Subcutaneous abdominal adipose tissue (tissue), 5 donors: ENCODE data around the gene SLC36A1.
A peak's percentile ranks its signal among the peaks of the same experiment; 100 is the strongest.

Experiments
- H3K27ac ChIP-seq: one replicate; pipeline ENCODE4 v1.7.0; 2013; ENCODE audit warnings: low read depth, mild to moderate bottlenecking, inconsistent platforms, low read length, moderate library complexity
- H3K27me3 ChIP-seq, 5 donors: one replicate each; pipeline ENCODE4 v1.7.0; 2013; ENCODE audit warnings: low read length in 5 of 5, inconsistent platforms in 1 of 5; ENCODE audit not compliant: control insufficient read depth in 5 of 5, insufficient read depth in 4 of 5
- H3K36me3 ChIP-seq, 5 donors: one replicate each; pipeline ENCODE4 v1.7.0; 2013; ENCODE audit warnings: low read length in 5 of 5; ENCODE audit not compliant: control insufficient read depth in 5 of 5, insufficient read depth in 5 of 5
- H3K4me1 ChIP-seq, 5 donors: one replicate each; pipeline ENCODE4 v1.7.0; 2013; ENCODE audit warnings: low read length in 5 of 5, mild to moderate bottlenecking in 3 of 5, moderate library complexity in 1 of 5; ENCODE audit not compliant: control insufficient read depth in 5 of 5, insufficient read depth in 5 of 5
- H3K4me3 ChIP-seq, 5 donors: one replicate each; pipeline ENCODE4 v1.7.0; 2013; ENCODE audit warnings: low read length in 5 of 5, low read depth in 1 of 5
- H3K9ac ChIP-seq, 5 donors: one replicate each; pipeline ENCODE4 v1.7.0; 2013; ENCODE audit warnings: low read length in 5 of 5, mild to moderate bottlenecking in 4 of 5, moderate library complexity in 3 of 5
- H3K9me3 ChIP-seq, 5 donors: one replicate each; pipeline ENCODE4 v1.7.0; 2013; ENCODE audit warnings: low read length in 5 of 5; ENCODE audit not compliant: control insufficient read depth in 5 of 5
- donor health status: healthy.
- donor health status: healthy.
- donor health status: healthy.
- donor health status: healthy.
- donor health status: healthy.

The SLC36A1 gene

DNA sequence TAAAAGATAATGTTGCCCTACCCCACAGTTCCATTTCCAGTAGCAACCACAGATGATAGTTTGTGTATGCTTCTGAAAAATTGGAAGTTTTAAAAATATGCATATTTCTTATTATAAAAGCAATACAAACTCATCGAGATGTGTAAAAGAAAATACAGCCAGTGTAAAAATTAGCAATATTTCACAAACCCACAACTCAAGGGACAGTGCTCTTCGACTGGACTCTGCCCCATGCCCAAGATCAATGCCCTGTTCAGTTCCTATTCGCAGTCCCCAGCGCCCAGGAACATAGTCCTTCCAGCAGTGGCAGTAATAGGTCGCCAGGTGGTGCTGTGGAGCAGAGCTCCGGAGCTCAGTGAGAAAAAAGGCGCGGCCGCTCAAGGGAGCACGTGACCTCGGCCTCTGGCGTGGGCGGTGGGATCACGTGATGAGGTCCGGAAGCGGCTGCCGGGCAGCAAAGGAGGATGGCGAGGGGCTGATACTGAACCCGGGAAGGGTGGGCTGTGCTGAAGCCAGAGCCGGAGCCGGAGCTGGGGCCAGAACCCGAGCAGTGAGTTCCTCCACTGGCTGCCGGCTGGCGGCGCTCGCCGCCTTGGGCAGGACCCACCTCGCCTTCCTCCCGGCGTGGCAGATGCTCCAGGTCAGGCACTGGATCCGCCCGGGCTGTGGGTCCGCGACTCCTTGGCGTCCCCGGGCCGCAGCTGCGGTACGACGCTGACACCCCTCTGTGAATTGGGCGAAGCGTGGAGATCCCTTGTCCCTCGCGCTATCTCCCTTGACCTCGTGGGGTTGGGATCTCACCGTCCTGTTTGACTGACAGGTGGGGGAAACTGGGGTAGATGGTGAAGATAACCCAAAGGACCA, at the start of gene SLC36A1:
TSS of gene SLC36A1 (plus strand) at position 430 of the 864 bp plus-strand sequence. CDS start 11,190 bp downstream, outside the sequence.
- Histone ChIP-seq H3K27me3 (no peaks in the 10 kb centered on the region), H3K36me3 (no peaks in the 10 kb centered on the region), H3K4me3 (peak within 1 kb of the TSS; percentile 69 to 97 (median 94)), H3K4me1 (peaks cover 4 to 26% (median 13%) of the 10 kb centered on the region in 5 donors), H3K27ac (peak within 1 kb of the TSS; percentile 67), H3K9ac (peak within 1 kb of the TSS; percentile 44 to 89 (median 66)), H3K9me3 (no peaks in the 10 kb centered on the region)

DNA sequence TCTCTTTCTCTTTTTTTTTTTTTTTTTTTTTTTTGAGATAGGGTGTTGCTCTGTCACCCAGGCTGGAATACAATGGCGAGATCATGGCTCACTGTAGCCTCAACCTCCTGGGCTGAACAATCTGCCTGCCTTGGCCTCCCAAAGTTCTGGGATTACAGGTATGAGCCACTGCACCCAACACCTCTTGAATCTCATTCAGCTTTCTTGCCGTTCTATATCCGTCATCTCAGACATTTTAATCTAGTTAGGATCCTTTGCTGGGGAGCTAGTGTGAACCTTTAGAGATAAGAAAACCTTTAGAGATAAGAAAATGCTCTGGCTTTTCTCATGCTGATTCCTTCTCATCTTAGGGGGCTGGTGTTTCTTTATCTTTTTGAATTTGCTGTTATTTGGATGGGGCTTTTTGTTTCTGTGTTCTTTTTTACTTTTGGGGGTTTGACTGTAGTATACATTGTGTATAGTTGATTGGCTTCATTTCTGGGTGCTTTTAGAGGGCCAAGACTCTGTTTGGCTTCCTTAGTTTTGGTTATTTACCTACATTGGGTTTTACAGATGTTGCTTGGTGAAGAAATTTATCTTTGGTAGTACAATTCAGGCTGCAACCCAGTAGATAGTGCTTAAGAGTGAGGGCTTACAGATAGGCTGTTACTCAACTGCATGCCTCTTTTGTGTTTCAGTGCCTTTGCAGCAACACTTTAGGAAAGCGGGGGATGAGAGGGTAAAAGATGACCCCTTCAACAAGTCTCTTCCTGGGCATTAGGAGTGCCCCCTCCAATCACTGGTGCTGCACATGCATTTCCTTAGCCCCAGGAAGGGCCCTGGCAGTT, 41.9 kb upstream of the SLC36A1 start:
- peaks cover 0 to 4% (median 0%) of the 10 kb centered on the region in 5 donors for H3K9me3 ChIP-seq
- no peaks in the 10 kb centered on the region for H3K36me3 ChIP-seq
- H3K4me3 ChIP-seq: no peak overlapping the region
- H3K4me1 ChIP-seq: peaks cover 0 to 5% (median 0%) of the 10 kb centered on the region in 5 donors
- no peaks in the 10 kb centered on the region for H3K27me3 ChIP-seq
- H3K9ac ChIP-seq: no peak overlapping the region
- no peak overlapping the region for H3K27ac ChIP-seq

DNA sequence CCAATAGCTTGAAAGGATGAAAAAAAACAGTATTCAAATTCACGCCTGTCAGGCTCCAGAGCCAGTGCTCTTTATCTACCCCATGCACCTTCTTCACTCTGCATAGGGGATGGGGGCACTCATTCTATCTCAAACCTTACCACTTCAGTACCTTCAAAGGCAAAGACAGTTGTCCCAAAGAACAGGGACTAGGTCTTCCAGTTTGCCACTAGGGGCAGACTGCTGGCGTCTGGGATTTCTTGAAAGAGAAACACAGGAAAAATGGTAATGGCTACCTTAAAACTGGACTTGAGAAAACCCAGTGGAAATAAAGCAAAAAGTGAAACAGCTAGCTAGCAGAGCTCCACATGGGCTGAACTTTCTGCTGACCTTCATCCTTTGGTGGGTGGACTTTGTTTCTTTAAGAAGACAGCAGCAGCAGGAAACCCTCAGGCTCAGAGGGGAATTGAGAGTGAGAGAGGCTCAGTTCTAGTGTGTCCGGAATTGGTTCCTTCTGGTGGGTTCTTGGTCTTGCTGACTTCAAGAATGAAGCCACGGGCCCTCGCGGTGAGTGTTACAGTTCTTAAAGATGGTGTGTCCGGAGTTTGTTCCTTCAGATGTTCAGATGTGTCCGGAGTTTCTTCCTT, 41.0 kb upstream of the SLC36A1 start:
- Histone ChIP-seq H3K36me3 (no peaks in the 10 kb centered on the region), H3K4me3 (peak overlapping the region in 2 of 5 donors; percentile 15 to 25), H3K9ac (no peak overlapping the region), H3K9me3 (peaks cover 0 to under 1% (median 0%) of the 10 kb centered on the region in 5 donors), H3K4me1 (peaks cover 0 to 5% (median 0%) of the 10 kb centered on the region in 5 donors), H3K27me3 (peaks cover 0 to under 1% (median 0%) of the 10 kb centered on the region in 5 donors), H3K27ac (no peak overlapping the region)

DNA sequence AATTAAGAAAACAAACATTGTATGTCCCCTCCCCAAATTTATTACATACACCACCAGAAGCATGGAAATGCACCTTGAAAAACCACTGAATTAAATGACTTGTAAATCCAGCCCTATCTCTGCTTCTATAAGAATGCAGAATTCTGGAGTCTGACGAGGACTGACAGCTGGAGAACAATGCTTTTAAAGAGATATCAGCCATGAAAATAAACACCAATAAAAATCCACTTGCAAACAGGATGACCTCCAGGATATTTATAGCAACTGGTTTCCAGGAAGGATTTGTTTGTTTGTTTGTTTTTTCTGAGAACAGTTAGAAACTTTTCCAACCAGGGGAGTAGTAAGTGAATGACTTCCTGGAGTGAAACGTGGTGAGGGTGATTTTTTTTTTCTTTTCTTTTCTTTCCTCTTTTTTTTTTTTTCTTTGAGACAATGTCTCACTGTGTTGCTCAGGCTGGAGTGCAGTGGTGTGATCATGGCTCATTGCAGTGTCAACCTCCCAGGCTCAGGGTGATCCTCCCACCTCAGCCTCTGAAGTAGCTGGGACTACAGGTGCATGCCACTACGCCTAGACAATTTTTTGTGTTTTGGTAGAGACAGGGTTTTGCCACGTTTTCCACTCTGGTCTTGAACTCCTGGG, 38.7 kb upstream of the SLC36A1 start:
- Histone ChIP-seq H3K4me1 (peaks cover 0 to 5% (median 4%) of the 10 kb centered on the region in 5 donors), H3K4me3 (no peak overlapping the region), H3K9ac (no peak overlapping the region), H3K36me3 (no peaks in the 10 kb centered on the region), H3K9me3 (no peaks in the 10 kb centered on the region), H3K27ac (no peak overlapping the region), H3K27me3 (peaks cover 0 to 10% (median 5%) of the 10 kb centered on the region in 5 donors)

DNA sequence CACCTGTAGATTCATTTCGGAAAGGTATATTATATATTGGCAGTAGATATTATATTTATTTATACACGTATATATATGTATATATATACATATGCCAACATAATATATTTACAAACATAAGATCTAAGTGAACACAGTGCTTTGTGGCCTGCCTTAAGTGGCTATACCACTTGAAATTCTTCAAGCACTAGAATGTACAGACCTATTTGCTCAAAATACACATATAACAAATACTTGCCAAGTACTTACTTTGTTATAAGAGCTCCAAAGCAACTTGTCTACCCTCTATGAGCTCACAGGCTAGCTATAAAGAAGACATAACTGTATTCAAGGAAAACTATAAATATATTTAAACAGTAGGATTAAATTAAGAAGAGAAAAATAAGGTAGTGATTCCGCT, 33.6 kb upstream of the SLC36A1 start:
- no peaks in the 10 kb centered on the region for H3K36me3 ChIP-seq
- peaks cover 0 to 10% (median 8%) of the 10 kb centered on the region in 5 donors for H3K9me3 ChIP-seq
- no peak overlapping the region for H3K27ac ChIP-seq
- H3K27me3 ChIP-seq: peaks cover 0 to 10% (median 5%) of the 10 kb centered on the region in 5 donors
- peaks cover 0 to 5% (median 4%) of the 10 kb centered on the region in 5 donors for H3K4me1 ChIP-seq
- H3K9ac ChIP-seq: no peak overlapping the region
- no peak overlapping the region for H3K4me3 ChIP-seq

DNA sequence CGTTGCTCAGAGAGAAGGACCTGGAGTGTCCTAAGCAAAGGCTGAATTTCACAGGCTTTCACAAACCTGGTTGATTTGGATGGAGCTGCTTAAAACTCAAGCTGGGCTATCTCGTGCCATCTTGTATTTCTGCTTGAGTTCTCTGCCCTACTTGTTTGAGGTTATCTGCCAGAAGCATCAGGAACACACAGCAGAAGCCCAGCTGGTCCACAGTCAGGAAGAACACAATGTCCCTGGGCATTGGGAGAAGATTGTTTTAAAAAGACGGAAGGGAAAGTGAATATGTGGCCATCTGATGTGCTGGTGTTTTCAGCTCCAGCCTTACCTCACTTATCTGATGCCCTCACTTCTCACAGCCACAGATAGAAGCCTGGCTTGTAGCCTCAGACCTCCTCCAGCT, 32.9 kb upstream of the SLC36A1 start:
- Histone ChIP-seq H3K27me3 (peaks cover 0 to 10% (median 5%) of the 10 kb centered on the region in 5 donors), H3K36me3 (no peaks in the 10 kb centered on the region), H3K9ac (no peak overlapping the region), H3K4me1 (peaks cover 0 to 4% (median 0%) of the 10 kb centered on the region in 5 donors), H3K4me3 (no peak overlapping the region), H3K27ac (no peak overlapping the region), H3K9me3 (peaks cover 0 to 10% (median 8%) of the 10 kb centered on the region in 5 donors)

DNA sequence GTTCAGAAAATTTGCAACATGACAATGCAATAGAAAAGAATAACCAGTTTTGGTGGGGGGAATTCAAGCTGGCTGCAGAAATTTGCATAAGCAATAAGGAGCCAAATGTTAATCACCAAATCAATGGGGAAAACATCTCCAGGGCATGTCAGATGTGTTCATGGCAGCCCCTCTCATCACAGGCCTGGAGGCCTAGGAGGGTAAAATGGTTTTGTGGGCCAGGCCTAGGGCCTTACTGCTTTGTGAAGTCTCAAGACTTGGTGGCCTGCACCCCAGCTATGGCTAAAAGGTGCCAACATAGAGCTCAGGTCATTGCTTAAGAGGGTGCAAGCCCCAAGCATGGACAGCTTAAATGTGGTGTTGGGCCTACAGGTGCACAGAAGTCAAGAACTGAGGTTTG, 29.7 kb upstream of the SLC36A1 start:
- H3K9ac ChIP-seq: peak overlapping the region in 1 of 5 donors; percentile 7
- peaks cover 0 to 3% (median under 1%) of the 10 kb centered on the region in 5 donors for H3K27me3 ChIP-seq
- no peaks in the 10 kb centered on the region for H3K36me3 ChIP-seq
- H3K4me3 ChIP-seq: no peak overlapping the region
- no peaks in the 10 kb centered on the region for H3K4me1 ChIP-seq
- H3K9me3 ChIP-seq: peaks cover 0 to 10% (median 8%) of the 10 kb centered on the region in 5 donors
- no peak overlapping the region for H3K27ac ChIP-seq

DNA sequence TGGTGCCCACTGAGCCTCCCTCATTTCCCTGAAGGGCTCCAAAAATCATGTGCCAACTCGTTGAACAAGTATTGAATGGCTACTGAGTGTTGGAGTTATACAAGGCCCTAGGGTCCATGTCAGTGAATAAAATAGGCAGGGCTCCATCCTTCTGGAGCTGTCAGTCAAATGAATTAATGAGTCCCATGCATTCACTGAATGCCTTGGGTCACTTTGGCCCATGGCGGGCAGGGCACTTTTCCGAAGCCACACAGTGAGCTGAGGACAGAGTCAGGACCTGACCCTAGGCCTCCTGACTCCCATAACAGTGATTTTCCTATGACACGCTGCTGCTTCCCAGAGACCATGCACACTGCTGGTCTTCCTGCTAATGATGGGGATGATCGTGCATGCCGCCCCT, 27.3 kb upstream of the SLC36A1 start:
- Histone ChIP-seq H3K27me3 (peaks cover 0 to 2% (median 0%) of the 10 kb centered on the region in 5 donors), H3K4me3 (no peak overlapping the region), H3K9me3 (peaks cover 0 to 10% (median 8%) of the 10 kb centered on the region in 5 donors), H3K27ac (no peak overlapping the region), H3K9ac (no peak overlapping the region), H3K4me1 (no peaks in the 10 kb centered on the region), H3K36me3 (no peaks in the 10 kb centered on the region)

DNA sequence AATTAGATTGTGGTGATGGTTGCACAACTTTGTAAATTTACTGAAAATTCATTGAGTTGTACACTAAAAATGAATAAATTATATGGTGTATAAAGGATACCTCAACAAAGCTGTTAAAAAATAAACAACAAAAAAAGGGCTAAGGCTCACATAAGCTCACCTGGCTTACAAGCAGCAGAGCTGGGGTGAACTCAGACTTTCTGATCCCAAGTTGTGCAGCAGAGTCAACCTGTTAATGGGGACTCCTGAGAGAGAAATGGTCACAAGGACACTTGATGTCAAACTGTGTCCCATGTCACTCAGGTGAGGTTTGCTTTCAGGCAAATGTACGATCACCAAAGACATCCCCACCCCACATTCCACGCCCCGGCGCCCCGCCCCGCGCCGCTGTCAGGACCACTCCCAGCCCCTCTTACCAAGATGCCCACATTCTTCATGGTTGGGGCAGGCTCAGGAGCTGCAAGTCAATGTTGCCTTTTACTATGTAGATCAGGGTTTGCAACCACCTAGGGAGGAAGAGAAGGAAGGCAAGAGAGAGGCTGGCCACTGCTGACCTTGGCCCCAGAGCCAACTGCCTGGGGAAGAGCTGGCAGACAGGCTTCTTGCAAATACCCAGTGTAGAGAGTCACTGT, 22.4 kb upstream of the SLC36A1 start:
- Histone ChIP-seq H3K9me3 (no peaks in the 10 kb centered on the region), H3K36me3 (no peaks in the 10 kb centered on the region), H3K4me3 (no peak overlapping the region), H3K27me3 (peaks cover 0 to 2% (median 0%) of the 10 kb centered on the region in 5 donors), H3K9ac (no peak overlapping the region), H3K4me1 (no peaks in the 10 kb centered on the region), H3K27ac (no peak overlapping the region)
